ENCODE data around the gene MRPS21. TPM values are rescaled to one million over a fixed set of nuclear protein-coding genes. Genes with fewer than 3 reads are reported as not detected.

The MRPS21 gene
- total and polyA plus RNA-seq, 9 of the 15 experiments (the other 6 are each of a cell fraction or from before 2014, with no cell fraction given), result 119 to 407 (median 149) TPM

DNA sequence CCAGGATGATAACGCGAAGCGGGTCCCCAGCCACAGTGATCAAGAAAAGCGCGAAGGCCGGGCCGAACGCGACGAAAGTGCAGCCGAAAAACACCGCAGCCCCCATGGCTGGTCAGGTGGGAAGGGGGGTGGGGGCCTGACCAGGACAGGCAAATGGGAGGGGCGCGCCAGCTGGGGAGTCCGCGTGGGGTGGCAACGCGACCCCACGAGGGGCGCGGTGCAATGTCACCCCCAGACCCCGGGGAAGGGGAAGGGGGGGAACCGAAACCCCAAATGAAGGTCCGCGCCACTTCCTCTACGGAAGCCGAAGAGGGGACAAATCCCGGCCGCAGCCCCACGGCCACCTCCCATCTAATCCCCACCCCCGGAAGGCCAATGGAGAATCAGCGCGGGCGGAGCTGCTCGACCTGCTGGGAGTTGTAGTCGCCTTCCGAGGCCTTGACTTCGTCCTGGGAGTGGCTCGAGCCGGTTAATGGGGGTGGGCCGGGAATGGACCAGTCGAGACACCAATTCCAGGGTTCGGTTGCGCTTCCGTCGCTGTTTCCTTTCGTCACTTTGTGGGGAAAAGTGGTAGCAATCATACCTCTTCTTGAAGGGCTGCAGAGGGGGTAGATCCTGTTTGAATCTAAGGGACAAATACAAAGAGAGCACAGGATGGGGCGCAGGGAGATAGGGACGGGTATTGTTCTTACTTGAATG is 24.8 kb upstream of the MRPS21 start, which contains the start of gene APH1A (continued):
- no peak for TF ChIP-seq NR1H2 (CRISPR knock-in tag; IDR thresholded peaks at IDR 0.05)
- no peak for TF ChIP-seq ZNF324 (CRISPR knock-in tag; IDR thresholded peaks at IDR 0.05)
- no peak for TF ChIP-seq SMAD4 (CRISPR knock-in tag; conservative IDR thresholded peaks at IDR 0.05)
- TF ChIP-seq, protein P1, sequence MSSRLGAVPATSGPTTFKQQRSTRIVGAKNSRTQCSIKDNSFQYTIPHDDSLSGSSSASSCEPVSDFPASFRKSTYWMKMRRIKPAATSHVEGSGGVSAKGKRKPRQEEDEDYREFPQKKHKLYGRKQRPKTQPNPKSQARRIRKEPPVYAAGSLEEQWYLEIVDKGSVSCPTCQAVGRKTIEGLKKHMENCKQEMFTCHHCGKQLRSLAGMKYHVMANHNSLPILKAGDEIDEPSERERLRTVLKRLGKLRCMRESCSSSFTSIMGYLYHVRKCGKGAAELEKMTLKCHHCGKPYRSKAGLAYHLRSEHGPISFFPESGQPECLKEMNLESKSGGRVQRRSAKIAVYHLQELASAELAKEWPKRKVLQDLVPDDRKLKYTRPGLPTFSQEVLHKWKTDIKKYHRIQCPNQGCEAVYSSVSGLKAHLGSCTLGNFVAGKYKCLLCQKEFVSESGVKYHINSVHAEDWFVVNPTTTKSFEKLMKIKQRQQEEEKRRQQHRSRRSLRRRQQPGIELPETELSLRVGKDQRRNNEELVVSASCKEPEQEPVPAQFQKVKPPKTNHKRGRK (tag; IDR thresholded peaks at IDR 0.05), result no peak
- TF ChIP-seq, protein P2, sequence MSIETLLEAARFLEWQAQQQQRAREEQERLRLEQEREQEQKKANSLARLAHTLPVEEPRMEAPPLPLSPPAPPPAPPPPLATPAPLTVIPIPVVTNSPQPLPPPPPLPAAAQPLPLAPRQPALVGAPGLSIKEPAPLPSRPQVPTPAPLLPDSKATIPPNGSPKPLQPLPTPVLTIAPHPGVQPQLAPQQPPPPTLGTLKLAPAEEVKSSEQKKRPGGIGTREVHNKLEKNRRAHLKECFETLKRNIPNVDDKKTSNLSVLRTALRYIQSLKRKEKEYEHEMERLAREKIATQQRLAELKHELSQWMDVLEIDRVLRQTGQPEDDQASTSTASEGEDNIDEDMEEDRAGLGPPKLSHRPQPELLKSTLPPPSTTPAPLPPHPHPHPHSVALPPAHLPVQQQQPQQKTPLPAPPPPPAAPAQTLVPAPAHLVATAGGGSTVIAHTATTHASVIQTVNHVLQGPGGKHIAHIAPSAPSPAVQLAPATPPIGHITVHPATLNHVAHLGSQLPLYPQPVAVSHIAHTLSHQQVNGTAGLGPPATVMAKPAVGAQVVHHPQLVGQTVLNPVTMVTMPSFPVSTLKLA (conservative IDR thresholded peaks at IDR 0.05), result peak; percentile 48 to 83; a peak in 3 of 4 replicates
- no peak for TF ChIP-seq FOXK1 (CRISPR knock-in tag; IDR thresholded peaks at IDR 0.05; ENCODE audit: borderline replicate concordance)
- TF ChIP-seq, protein P3, sequence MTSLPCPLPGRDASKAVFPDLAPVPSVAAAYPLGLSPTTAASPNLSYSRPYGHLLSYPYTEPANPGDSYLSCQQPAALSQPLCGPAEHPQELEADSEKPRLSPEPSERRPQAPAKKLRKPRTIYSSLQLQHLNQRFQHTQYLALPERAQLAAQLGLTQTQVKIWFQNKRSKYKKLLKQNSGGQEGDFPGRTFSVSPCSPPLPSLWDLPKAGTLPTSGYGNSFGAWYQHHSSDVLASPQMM (CRISPR knock-in tag; IDR thresholded peaks at IDR 0.05), result no peak
- TF ChIP-seq, protein P4, sequence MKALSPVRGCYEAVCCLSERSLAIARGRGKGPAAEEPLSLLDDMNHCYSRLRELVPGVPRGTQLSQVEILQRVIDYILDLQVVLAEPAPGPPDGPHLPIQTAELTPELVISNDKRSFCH (CRISPR knock-in tag; IDR thresholded peaks at IDR 0.05), result no peak
- TF ChIP-seq, protein P4 (tag; IDR thresholded peaks at IDR 0.05), result no peak
- TF ChIP-seq, protein P5, sequence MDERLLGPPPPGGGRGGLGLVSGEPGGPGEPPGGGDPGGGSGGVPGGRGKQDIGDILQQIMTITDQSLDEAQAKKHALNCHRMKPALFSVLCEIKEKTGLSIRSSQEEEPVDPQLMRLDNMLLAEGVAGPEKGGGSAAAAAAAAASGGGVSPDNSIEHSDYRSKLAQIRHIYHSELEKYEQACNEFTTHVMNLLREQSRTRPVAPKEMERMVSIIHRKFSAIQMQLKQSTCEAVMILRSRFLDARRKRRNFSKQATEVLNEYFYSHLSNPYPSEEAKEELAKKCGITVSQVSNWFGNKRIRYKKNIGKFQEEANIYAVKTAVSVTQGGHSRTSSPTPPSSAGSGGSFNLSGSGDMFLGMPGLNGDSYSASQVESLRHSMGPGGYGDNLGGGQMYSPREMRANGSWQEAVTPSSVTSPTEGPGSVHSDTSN (CRISPR knock-in tag; IDR thresholded peaks at IDR 0.05; ENCODE audit: low read depth), result no peak
- TF ChIP-seq, protein P5 (tag; conservative IDR thresholded peaks at IDR 0.05; ENCODE audit: low read depth), result no peak
- TF ChIP-seq, protein P6, sequence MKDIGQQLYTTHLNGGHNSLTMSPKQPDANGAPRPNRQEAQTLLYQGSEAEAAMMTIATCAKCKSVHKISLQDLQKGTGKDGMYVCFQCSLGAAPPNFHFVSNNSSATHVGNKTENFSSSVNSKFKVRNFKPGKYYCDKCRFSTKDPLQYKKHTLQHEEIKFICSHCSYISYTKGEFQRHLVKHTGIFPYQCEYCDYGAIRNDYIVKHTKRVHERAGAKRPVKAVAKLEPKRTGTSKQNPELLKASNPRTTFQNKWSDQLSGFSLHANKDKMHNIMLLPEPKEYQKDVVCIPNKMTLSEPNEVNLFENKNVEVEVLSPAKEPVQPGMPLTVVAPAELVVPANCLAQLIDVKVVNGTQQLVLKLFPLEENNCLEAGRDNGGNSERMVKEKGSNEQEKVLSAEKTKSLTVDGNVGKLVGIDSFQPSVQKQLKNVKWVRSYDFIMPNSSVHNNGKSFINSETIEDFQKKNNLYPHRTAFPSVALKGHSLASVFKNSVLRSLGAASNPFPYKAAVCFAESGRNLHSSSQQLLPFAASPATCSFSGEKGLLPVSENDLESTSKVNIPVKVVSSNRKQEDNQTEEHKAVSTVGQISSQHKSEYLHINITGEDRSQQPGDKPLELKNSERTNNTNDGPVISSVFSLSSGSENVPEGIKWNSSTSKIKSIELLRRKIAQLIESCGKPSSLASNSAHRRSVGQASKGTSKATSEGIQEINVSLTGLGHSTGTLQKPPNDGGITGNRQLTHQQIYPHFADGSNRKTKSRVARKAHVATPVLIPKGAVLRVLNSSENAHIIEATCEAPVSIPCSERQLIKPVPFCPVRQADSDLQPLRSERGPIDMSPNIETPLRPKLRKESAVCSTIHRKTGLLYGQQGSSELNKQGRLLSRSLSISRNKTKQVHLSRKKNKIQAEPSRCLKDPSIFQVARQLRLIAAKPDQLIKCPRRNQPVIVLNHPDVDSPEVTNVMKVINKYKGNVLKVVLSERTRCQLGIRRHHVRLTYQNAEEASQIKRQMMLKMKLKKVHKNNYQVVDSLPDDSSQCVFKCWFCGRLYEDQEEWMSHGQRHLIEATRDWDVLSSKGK (CRISPR knock-in tag; IDR thresholded peaks at IDR 0.05), result no peak

Data from K562 (cell line).